Stimulated activated memory B cell treated with anti-CD40 and anti-IgM and Interleukin-4, amounts not matched to agents 10 μg/mL and 1 μg/mL and 100 μg/mL, for 72 hours (primary cell): ENCODE measurements around the gene DHX38.
"Not testable (repeated sequence)": the region's sequence is repeated elsewhere in the genome, so short reads cannot be mapped to it uniquely, and the experiment has no call there.

Source experiments
- ATAC-seq: fragments of 150-1000 bp; cut with Tn5 transposase; 2 replicates; pipeline ENCODE4 v1.10.0; 2021
- H3K27ac Mint-ChIP-seq: one replicate; pipeline ENCODE4 v1.8.0; 2022; ENCODE audit warnings: mild to moderate bottlenecking, mixed read lengths
- H3K27me3 Mint-ChIP-seq: one replicate; pipeline ENCODE4 v1.8.0; 2022; ENCODE audit warnings: mixed read lengths
- H3K36me3 Mint-ChIP-seq: one replicate; pipeline ENCODE4 v1.8.0; 2022; ENCODE audit warnings: mixed read lengths
- H3K4me1 Mint-ChIP-seq: one replicate; pipeline ENCODE4 v1.8.0; 2022; ENCODE audit warnings: mixed read lengths
- H3K4me3 Mint-ChIP-seq: one replicate; pipeline ENCODE4 v1.8.0; 2022; ENCODE audit warnings: mild to moderate bottlenecking, moderate library complexity, mixed read lengths
- H3K9me3 Mint-ChIP-seq: one replicate; pipeline ENCODE4 v1.8.0; 2022; ENCODE audit warnings: mixed read lengths

Gene DHX38

GRCh38 chr16:72072514-72073342, 20.9 kb upstream of the DHX38 start:
- H3K27me3 Mint-ChIP-seq, result no peaks in the 10 kb centered on the region
- no peak for ATAC-seq
- no peaks in the 10 kb centered on the region for H3K4me1 Mint-ChIP-seq
- H3K4me3 Mint-ChIP-seq, result no peak overlapping the region
- H3K27ac Mint-ChIP-seq, result no peak overlapping the region
- H3K36me3 Mint-ChIP-seq, result peaks cover under 1% of the 10 kb centered on the region
- no peaks in the 10 kb centered on the region for H3K9me3 Mint-ChIP-seq

GRCh38 chr16:72073560-72074230, 20.0 kb upstream of the DHX38 start:
- Mint-ChIP-seq H3K4me1 (no peaks in the 10 kb centered on the region), H3K9me3 (no peaks in the 10 kb centered on the region), H3K27me3 (no peaks in the 10 kb centered on the region), H3K4me3 (no peak overlapping the region), H3K27ac (no peak overlapping the region), H3K36me3 (peaks cover 9% of the 10 kb centered on the region)
- ATAC-seq, result no peak

GRCh38 chr16:72075067-72075466, 18.6 kb upstream of the DHX38 start:
- not testable (repeated sequence) for ATAC-seq, H3K4me1 Mint-ChIP-seq, H3K27me3 Mint-ChIP-seq, H3K36me3 Mint-ChIP-seq, H3K27ac Mint-ChIP-seq, H3K4me3 Mint-ChIP-seq, H3K9me3 Mint-ChIP-seq

GRCh38 chr16:72076991-72077706, 16.5 kb upstream of the DHX38 start:
- ATAC-seq, result not testable (repeated sequence)

GRCh38 chr16:72083778-72084404, 9.8 kb upstream of the DHX38 start:
- H3K27me3 Mint-ChIP-seq, result no peaks in the 10 kb centered on the region
- peaks cover 6% of the 10 kb centered on the region for H3K4me1 Mint-ChIP-seq
- no peak overlapping the region for H3K27ac Mint-ChIP-seq
- H3K36me3 Mint-ChIP-seq, result peaks cover 34% of the 10 kb centered on the region
- H3K4me3 Mint-ChIP-seq, result no peak overlapping the region
- no peaks in the 10 kb centered on the region for H3K9me3 Mint-ChIP-seq
- no peak for ATAC-seq

More at GRCh38 chr16:72076991-72077706, 16.5 kb upstream of the DHX38 start:
- H3K36me3 Mint-ChIP-seq, result peaks cover 14% of the 10 kb centered on the region
- H3K4me1 Mint-ChIP-seq, H3K27me3 Mint-ChIP-seq, H3K9me3 Mint-ChIP-seq, H3K4me3 Mint-ChIP-seq, H3K27ac Mint-ChIP-seq: not testable (repeated sequence)

GRCh38 chr16:72084445-72084844, 9.2 kb upstream of the DHX38 start:
- Mint-ChIP-seq H3K9me3 (no peaks in the 10 kb centered on the region), H3K27ac (no peak overlapping the region), H3K4me1 (peaks cover 6% of the 10 kb centered on the region), H3K4me3 (no peak overlapping the region), H3K27me3 (no peaks in the 10 kb centered on the region), H3K36me3 (peaks cover 40% of the 10 kb centered on the region)
- ATAC-seq, result no peak

GRCh38 chr16:72085002-72085401, 8.6 kb upstream of the DHX38 start:
- no peak overlapping the region for H3K4me3 Mint-ChIP-seq
- no peak for ATAC-seq
- no peaks in the 10 kb centered on the region for H3K9me3 Mint-ChIP-seq
- H3K4me1 Mint-ChIP-seq, result peaks cover 6% of the 10 kb centered on the region
- peaks cover 45% of the 10 kb centered on the region for H3K36me3 Mint-ChIP-seq
- H3K27me3 Mint-ChIP-seq, result no peaks in the 10 kb centered on the region
- H3K27ac Mint-ChIP-seq, result no peak overlapping the region

- Mint-ChIP-seq H3K4me1 (peaks cover 52% of the 10 kb centered on the region), H3K36me3 (peaks cover 32% of the 10 kb centered on the region), H3K27me3 (no peaks in the 10 kb centered on the region), H3K9me3 (no peaks in the 10 kb centered on the region), H3K4me3 (no peak overlapping the region), H3K27ac (no peak overlapping the region)
- ATAC-seq, result no peak
Observed at GRCh38 chr16:72091217-72091616, 2.4 kb upstream of the DHX38 start.

- H3K27me3 Mint-ChIP-seq, result no peaks in the 10 kb centered on the region
- peak overlapping the region; percentile 96 for H3K4me3 Mint-ChIP-seq
- H3K9me3 Mint-ChIP-seq, result no peaks in the 10 kb centered on the region
- peak; percentile 60 for ATAC-seq
- H3K27ac Mint-ChIP-seq, result peak overlapping the region; percentile 94
- peaks cover 60% of the 10 kb centered on the region for H3K4me1 Mint-ChIP-seq
- peaks cover 45% of the 10 kb centered on the region for H3K36me3 Mint-ChIP-seq
Observed at GRCh38 chr16:72092832-72093447, 707 bp upstream of the DHX38 start.

GRCh38 chr16:72094266-72094610, 591 bp downstream of the DHX38 start:
- Mint-ChIP-seq H3K4me3 (peak overlapping the region; percentile 96), H3K4me1 (peaks cover 68% of the 10 kb centered on the region)

GRCh38 chr16:72098936-72099335, 5.3 kb downstream of the DHX38 start:
- H3K4me1 Mint-ChIP-seq, result peaks cover 52% of the 10 kb centered on the region
- H3K27ac Mint-ChIP-seq, result no peak overlapping the region
- no peaks in the 10 kb centered on the region for H3K27me3 Mint-ChIP-seq
- H3K36me3 Mint-ChIP-seq, result peaks cover 79% of the 10 kb centered on the region
- no peak overlapping the region for H3K4me3 Mint-ChIP-seq
- no peak for ATAC-seq
- no peaks in the 10 kb centered on the region for H3K9me3 Mint-ChIP-seq

More at GRCh38 chr16:72094266-72094610, 591 bp downstream of the DHX38 start:
- ATAC-seq, result no peak
- Mint-ChIP-seq H3K27me3 (no peaks in the 10 kb centered on the region), H3K36me3 (peaks cover 49% of the 10 kb centered on the region), H3K27ac (peak overlapping the region; percentile 94), H3K9me3 (no peaks in the 10 kb centered on the region)

- ATAC-seq, result peak; percentile 76
- Mint-ChIP-seq H3K4me1 (peaks cover 47% of the 10 kb centered on the region), H3K4me3 (no peak overlapping the region), H3K27me3 (no peaks in the 10 kb centered on the region), H3K36me3 (peaks cover 84% of the 10 kb centered on the region), H3K27ac (no peak overlapping the region), H3K9me3 (no peaks in the 10 kb centered on the region)
Observed at GRCh38 chr16:72099377-72099818, 5.8 kb downstream of the DHX38 start.

- Mint-ChIP-seq H3K9me3 (no peaks in the 10 kb centered on the region), H3K36me3 (peaks cover 95% of the 10 kb centered on the region), H3K27ac (peak overlapping the region; percentile 55), H3K4me3 (no peak overlapping the region), H3K4me1 (peaks cover 29% of the 10 kb centered on the region), H3K27me3 (no peaks in the 10 kb centered on the region)
- no peak for ATAC-seq
Observed at GRCh38 chr16:72101195-72101594, 7.5 kb downstream of the DHX38 start.

- ATAC-seq, result no peak
- Mint-ChIP-seq H3K36me3 (peaks cover 98% of the 10 kb centered on the region), H3K4me1 (peaks cover 9% of the 10 kb centered on the region), H3K27ac (no peak overlapping the region), H3K4me3 (no peak overlapping the region), H3K9me3 (no peaks in the 10 kb centered on the region), H3K27me3 (no peaks in the 10 kb centered on the region)
Observed at GRCh38 chr16:72104905-72105304, 11.3 kb downstream of the DHX38 start.

GRCh38 chr16:72105978-72106377, 12.3 kb downstream of the DHX38 start:
- H3K4me3 Mint-ChIP-seq, result no peak overlapping the region
- no peaks in the 10 kb centered on the region for H3K9me3 Mint-ChIP-seq
- H3K4me1 Mint-ChIP-seq, result peaks cover 9% of the 10 kb centered on the region
- ATAC-seq, result no peak
- no peaks in the 10 kb centered on the region for H3K27me3 Mint-ChIP-seq
- no peak overlapping the region for H3K27ac Mint-ChIP-seq
- H3K36me3 Mint-ChIP-seq, result peaks cover 98% of the 10 kb centered on the region
